GM18517 (cell line): ENCODE measurements around the gene ZFP2.

Source experiments
- ATAC-seq: cut with Tn5 transposase; IDR thresholded peaks from one replicate; pipeline ENCODE4 v1.9.1; 2021; ENCODE audit warnings: mild to moderate bottlenecking, moderate library complexity; ENCODE audit not compliant: unreplicated experiment

ZFP2 gene

DNA sequence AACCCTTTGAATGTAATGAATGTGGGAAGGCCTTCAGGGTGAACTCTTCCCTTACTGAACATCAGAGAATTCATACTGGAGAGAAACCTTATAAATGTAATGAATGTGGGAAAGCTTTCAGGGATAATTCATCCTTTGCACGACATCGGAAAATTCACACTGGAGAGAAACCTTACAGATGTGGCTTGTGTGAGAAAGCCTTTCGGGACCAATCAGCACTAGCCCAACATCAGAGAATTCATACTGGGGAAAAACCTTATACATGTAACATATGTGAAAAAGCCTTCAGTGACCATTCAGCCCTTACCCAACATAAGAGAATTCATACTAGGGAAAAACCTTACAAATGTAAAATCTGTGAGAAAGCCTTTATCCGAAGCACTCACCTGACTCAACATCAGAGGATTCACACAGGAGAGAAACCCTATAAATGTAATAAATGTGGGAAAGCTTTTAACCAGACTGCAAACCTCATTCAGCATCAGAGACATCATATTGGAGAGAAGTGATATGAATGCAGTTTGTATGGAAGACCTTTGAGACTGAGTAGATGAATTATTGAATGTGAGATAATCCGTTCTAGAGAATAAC is 69.8 kb downstream of the ZFP2 start:
- no peak for ATAC-seq

DNA sequence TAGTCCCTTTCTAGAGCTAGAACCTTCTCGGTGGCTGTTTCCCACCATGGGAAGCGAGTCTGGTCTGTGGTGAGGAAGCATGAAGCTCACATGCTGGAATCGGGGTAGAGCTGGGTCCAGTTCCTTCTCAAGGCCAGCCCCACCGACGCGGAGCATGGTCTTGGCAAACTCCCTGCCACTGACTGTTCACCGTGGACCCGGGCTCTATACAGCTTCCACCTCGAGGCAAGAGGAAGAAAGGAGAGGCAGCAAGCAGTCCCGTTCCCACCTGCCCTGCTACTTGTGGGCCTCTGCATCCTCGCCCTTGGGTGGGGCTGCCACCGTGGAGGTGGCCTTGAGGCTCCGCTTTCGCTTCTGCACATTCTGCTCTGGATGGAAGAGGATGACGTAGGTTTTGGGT is 85.7 kb downstream of the ZFP2 start:
- ATAC-seq = no peak
